Right lobe of liver (tissue), 6 donors: ENCODE results near the gene DMWD. TPM values are rescaled to one million over a fixed set of nuclear protein-coding genes. Genes with fewer than 3 reads are reported as not detected.

Experiments used
- ATAC-seq, 4 donors: fragments of 200-7000 bp; cut with Tn5 transposase; one replicate each; pipeline ENCODE4 v1.9.1; 2020; ENCODE audit warnings: mild to moderate bottlenecking in 4 of 4, moderate library complexity in 4 of 4
- DNase-seq, 3 donors: peaks; one replicate each; pipeline ENCODE4 v3.0.0-alpha.2; 2020
- H3K27ac ChIP-seq, 3 donors: fragments of 200-600 bp; one replicate each; pipeline ENCODE4 v1.8.0; 2022
- H3K27me3 ChIP-seq, 2 donors: fragments of 200-600 bp; one replicate each; pipeline ENCODE4 v1.8.0; 2022
- H3K36me3 ChIP-seq, 4 donors: fragments of 200-600 bp; sonication (generic) in 1 of 4; one replicate each; pipeline versions ENCODE4 v1.5.1 to v1.8.0; 2017 to 2022; ENCODE audit warnings: control low read depth in 1 of 4
- H3K4me1 ChIP-seq, 4 donors: fragments of 200-600 bp; sonication (generic) in 1 of 4; one replicate each; pipeline versions ENCODE4 v1.5.1 to v1.8.0; 2017 to 2022; ENCODE audit warnings: control low read depth in 1 of 4
- H3K4me3 ChIP-seq, 3 donors: fragments of 200-600 bp; one replicate each; pipeline ENCODE4 v1.8.0; 2022
- H3K9me3 ChIP-seq, 4 donors: fragments of 200-600 bp; sonication (generic) in 1 of 4; one replicate each; pipeline versions ENCODE4 v1.5.1 to v1.8.0; 2017 to 2022; ENCODE audit warnings: control low read depth in 1 of 4
- CTCF ChIP-seq, 4 donors: fragments of 200-600 bp in 3 of 4; fragments of 450-650 bp in 1 of 4; IDR thresholded peaks; one replicate each; pipeline versions ENCODE4 v1.5.1 to v1.8.0; 2016 to 2022; ENCODE audit warnings: antibody characterized with exemption in 4 of 4, mild to moderate bottlenecking in 2 of 4
- POLR2A ChIP-seq: fragments of 450-650 bp; IDR thresholded peaks from one replicate; pipeline ENCODE4 v1.6.1; 2017; ENCODE audit warnings: antibody characterized with exemption, mild to moderate bottlenecking
- WGBS: methylation state at CpG from one replicate; pipeline ENCODE4 v1.1.6; 2018; ENCODE audit warnings: low coverage, low lambda C conversion rate; ENCODE audit not compliant: insufficient coverage; ENCODE audit errors: missing lambda C conversion rate; 5-methylcytosine and 5-hydroxymethylcytosine counted together
- intact Hi-C, 2 donors: fragments of 100-400 bp; cut with DNase I; formaldehyde crosslinking; loops; one replicate each; pipeline versions ENCODE4 v1.11.2 to v1.14.1; 2022
- total RNA-seq, 6 experiments: library from RNA; depleted of rRNA in 2 of 6; stranded (reverse); fragments of >200 nt in 2 of 6; fragmentation: NEBNext Ultra II Directional in 3 of 6; extraction: Animal tissue kit (Norgen Biotek cat#: 25700) in 3 of 6; gene quantifications; one replicate each; pipeline versions ENCODE4 v1.1.0 to v1.2.4, GENCODE V29; 2016 to 2023
- donor health status: DM: no; HTN: yes; CAD: no.
- donor health status: DM: no; HTN: no; CAD: no.
- donor health status: DM: no; HTN: no; CAD: no.
- donor health status: DM: no; HTN: yes; CAD: no.
- donor health status: DM: no; HTN: yes; CAD: no.

The DMWD gene
- total RNA-seq, 6 experiments from 2014 or later, result 8.3 to 14.3 (median 11.9) TPM

GRCh38 chr19:45772130-45772840 is 20.4 kb downstream of the DMWD start:
- Histone ChIP-seq H3K4me1 (peaks cover 0 to 15% (median 6%) of the 10 kb centered on the region in 4 donors), H3K27ac (peak overlapping the region in 1 of 3 donors; percentile 8), H3K36me3 (peaks cover 0 to 2% (median 0%) of the 10 kb centered on the region in 4 donors), H3K27me3 (no peaks in the 10 kb centered on the region), H3K4me3 (no peak overlapping the region), H3K9me3 (no peaks in the 10 kb centered on the region)
- intact Hi-C loops, result no loop called here
- WGBS, result 48% methylated on average over 10 of the region's 14 CpGs
- ATAC-seq, result no peak
- no peak for DNase-seq
- no peak for TF ChIP-seq CTCF (IDR thresholded peaks at IDR 0.05)
- no peak for TF ChIP-seq POLR2A

GRCh38 chr19:45771311-45771933 is 21.2 kb downstream of the DMWD start:
- Histone ChIP-seq H3K4me1 (peaks cover 0 to 17% (median 7%) of the 10 kb centered on the region in 4 donors), H3K4me3 (peak overlapping the region; percentile 33 to 91 (median 76)), H3K9me3 (no peaks in the 10 kb centered on the region), H3K27ac (peak overlapping the region in 1 of 3 donors; percentile 72), H3K27me3 (no peaks in the 10 kb centered on the region), H3K36me3 (no peaks in the 10 kb centered on the region)
- intact Hi-C loops, result no loop called here
- WGBS, result 58% methylated on average over 6 of the region's 46 CpGs
- TF ChIP-seq CTCF (IDR thresholded peaks at IDR 0.05) (no peak), POLR2A (no peak)
- ATAC-seq (no peak), DNase-seq (peak in 2 of 3 donors; percentile 46 to 68)

GRCh38 chr19:45770192-45771101 is 22.2 kb downstream of the DMWD start:
- Histone ChIP-seq H3K36me3 (no peaks in the 10 kb centered on the region), H3K4me3 (peak overlapping the region; percentile 38 to 91 (median 76)), H3K9me3 (no peaks in the 10 kb centered on the region), H3K4me1 (peaks cover 0 to 20% (median 7%) of the 10 kb centered on the region in 4 donors), H3K27ac (peak overlapping the region; percentile 72 to 93 (median 92)), H3K27me3 (no peaks in the 10 kb centered on the region)
- ATAC-seq, result peak; percentile 68 to 85 (median 76)
- 4% methylated on average over 8 of the region's 79 CpGs for WGBS
- TF ChIP-seq POLR2A (peak; percentile 57), CTCF (IDR thresholded peaks at IDR 0.05) (peak; percentile 87 to 98 (median 95))
- intact Hi-C loops, result no loop called here
- peak; percentile 97 to 99 (median 98) for DNase-seq

DNA sequence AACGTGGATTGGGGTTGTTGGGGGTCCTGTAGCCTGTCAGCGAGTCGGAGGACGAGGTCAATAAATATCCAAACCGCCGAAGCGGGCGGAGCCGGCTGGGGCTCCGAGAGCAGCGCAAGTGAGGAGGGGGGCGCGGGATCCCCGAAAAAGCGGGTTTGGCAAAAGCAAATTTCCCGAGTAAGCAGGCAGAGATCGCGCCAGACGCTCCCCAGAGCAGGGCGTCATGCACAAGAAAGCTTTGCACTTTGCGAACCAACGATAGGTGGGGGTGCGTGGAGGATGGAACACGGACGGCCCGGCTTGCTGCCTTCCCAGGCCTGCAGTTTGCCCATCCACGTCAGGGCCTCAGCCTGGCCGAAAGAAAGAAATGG is 22.8 kb downstream of the DMWD start:
- H3K36me3 ChIP-seq, result no peaks in the 10 kb centered on the region
- peaks cover 0 to 20% (median 7%) of the 10 kb centered on the region in 4 donors for H3K4me1 ChIP-seq
- no peak for TF ChIP-seq CTCF (IDR thresholded peaks at IDR 0.05)
- no peak for TF ChIP-seq POLR2A
- H3K4me3 ChIP-seq, result peak overlapping the region; percentile 38 to 91 (median 76)
- ATAC-seq, result peak in 3 of 4 donors; percentile 0 to 8 (median 1)
- WGBS, result 0% methylated on average over 11 of the region's 28 CpGs
- H3K27me3 ChIP-seq, result no peaks in the 10 kb centered on the region
- H3K9me3 ChIP-seq, result no peaks in the 10 kb centered on the region
- intact Hi-C loops, result no loop called here
- peak overlapping the region; percentile 72 to 93 (median 92) for H3K27ac ChIP-seq
- peak; percentile 64 to 73 (median 71) for DNase-seq
